NCI-H2196 (cell line): ENCODE measurements around the gene C5orf46.
A peak's percentile ranks its signal among the peaks of the same experiment; 100 is the strongest.

Experiments used
- DNase-seq: peaks from one replicate; lab custom pipeline; 2025; ENCODE audit not compliant: unreplicated experiment; lab: John Stamatoyannopoulos, UW

C5orf46 gene

DNA sequence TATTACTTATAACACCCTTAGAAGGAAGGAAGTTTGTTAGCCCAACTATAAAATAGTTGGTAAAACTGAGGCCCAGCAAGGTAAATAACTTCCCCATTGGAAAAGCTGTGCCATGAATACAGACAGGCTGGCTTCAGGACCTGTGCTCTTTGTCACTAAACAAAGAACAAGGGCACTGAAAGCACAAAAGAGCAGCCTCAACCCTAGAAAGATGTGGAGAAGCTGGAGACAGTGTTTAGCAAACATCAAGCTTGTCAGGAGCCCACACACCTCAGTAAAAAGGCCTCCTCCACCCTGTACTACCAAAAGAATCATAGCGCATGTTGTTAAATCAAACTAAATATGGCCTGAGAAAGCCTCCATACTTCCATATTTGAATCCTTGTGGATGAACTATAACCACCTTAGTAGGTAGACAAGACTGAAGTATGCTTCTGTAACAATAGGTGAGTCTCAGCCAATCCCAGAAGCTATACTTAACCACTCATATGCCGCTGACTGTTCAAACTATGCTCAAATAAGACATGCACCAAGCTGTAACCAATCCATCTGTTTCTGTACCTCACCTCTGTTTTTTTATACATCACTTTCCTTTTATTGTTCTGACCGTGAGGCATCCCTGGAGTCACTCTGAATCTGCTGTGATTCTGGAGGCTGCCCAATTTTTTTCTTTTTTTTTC lies 46.2 kb downstream of the C5orf46 start:
- no peak for DNase-seq

DNA sequence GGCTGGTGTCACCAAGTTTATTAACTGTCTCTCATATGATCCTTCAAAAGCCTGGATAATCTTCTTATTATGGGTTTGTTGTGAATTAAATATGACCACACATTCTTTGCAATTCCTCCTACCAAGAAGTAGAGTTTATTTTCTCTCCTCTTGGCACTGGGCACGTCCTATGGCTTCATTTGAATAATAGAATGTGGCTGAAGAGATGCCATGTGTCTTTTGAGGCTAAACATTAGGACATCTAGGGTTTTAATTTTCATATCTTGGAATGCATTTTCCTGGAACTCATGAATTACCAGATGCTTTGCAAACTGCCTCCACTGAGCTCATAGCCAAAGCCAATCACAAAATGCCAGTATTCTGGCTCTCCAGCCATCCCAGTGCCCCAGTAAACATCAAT lies 47.8 kb downstream of the C5orf46 start:
- no peak for DNase-seq

- DNase-seq: peak; percentile 50
These were observed 48.8 kb downstream of the C5orf46 start for GRCh38 chr5:147857302-147858129.

DNA sequence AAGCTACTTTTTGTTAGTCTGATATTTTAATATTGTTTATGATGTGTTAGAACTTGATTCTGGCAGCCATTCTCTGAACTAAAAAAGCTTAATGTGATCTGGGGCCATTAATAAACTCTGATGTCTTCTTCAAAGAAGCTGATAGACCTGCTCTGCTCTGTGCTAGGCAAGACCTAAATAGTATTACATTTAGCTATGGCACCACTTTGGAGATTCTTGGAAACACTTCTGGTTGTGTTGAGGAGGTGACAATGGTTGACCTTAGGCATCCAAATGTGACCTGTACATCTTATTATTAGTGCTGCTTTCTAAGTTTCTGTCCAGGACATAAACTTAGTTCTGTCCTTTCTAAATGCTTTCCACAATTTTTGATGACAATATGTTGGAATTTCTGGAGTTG lies 49.5 kb downstream of the C5orf46 start:
- no peak for DNase-seq

GRCh38 chr5:147855774-147856069 lies 50.6 kb downstream of the C5orf46 start:
- no peak for DNase-seq

DNA sequence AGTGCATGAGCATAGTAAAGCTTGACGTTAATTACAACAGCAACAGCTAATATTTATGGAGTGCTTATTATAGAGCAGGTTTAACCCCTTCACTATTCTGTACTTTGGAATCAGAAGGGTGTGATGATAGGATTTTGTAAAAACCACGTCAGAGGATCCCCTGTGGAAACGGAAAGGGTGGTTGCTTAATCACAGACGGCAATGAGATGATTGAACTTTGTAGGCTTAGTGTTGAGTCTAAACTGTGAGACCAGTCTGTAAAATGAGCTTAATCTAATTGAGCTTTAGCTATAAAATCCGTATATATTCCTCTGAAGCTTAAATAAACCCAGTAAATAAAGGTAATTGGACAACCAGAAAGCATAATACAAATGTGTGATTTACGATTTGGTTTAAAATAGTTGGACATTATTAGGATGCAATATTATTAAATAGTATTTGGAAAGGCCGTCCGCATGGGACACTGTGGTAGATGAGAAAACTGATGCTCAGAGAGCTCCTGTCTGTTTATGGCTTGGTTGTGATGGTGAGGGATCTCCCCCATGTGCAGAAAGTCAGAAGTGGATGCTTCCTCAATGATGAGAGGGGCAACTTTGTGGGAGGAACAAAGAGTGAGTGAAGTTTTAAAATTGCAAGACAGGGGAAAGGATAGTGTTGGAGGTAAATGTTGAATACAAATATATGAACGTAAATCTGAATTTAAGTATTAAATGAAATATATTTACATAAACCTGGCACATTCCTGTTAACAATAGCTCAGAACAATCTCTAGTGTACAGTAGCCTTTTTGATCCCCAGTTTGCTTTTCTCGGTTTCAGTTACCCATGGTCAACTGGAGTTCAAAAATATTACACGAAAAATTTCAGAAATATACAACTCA lies 51.2 kb downstream of the C5orf46 start:
- no peak for DNase-seq

DNA sequence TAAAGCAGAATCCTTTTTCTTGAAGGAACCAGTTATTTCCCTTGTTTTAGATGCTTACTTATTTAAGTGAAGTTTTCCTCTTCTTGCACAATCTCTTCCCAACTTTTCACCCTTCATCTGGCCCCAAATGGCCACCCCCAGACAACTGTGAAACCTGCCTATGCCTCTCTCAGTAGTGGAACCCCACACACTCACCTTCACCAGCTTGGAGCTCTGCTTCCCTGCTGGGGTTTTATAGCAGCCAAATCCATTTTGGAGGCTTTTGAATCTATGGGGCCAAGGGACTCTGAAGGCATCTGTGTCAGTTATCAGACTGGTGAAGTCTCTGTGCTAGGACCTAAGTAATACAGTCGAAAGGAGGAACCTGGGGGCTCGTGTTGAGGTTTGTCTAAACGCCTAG lies 52.0 kb downstream of the C5orf46 start:
- DNase-seq: no peak

DNA sequence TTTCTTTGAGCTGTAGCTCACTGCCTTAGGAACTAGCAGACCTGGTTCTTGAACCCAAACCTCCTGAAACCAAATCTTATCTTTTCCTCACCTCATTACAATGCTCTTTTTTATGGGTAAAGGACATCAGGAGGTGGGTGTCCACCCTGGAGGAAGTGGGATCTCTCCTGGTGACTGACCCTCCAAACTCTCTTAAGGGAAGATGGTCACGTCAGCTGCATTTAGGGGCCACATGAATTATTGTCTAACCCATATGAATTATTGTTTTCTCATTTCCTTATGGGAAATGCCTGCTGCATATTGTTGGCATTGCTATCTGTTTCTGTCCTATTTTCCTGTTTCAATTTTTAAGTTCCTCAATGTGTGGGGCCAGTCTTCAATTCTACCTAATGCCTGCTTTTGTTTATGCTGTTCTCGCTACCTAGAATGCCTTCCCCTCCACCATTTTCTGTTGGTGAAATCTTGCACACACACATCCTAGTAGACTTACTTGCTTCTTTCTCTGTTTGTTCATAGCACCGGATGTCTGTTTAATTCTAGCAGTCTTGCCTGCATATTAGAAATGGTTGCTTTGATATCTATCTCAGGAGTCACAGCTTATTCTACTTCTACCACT lies 52.9 kb downstream of the C5orf46 start:
- DNase-seq: no peak

GRCh38 chr5:147852365-147852764 lies 54.0 kb downstream of the C5orf46 start:
- no peak for DNase-seq

- no peak for DNase-seq
These were observed 54.8 kb downstream of the C5orf46 start for GRCh38 chr5:147851578-147851977.

DNA sequence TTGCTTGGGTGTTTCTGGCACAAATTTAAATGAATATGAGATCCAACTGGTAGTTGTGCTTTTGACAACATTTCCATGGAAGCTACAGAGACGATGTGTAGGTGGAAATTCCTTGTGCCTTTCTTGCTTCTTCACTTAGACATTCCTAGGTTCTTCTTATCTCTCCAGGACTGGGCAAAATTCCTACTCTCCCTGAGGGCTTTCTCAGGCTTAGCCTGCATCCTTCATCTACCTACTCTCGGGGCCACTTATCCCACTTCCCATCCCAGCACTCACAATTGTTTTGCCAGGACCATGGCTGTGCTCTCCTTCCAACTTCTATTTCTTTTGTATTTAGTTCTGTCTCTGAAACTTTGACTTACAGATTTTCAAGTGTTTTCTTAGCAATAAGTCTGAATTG lies 57.1 kb downstream of the C5orf46 start:
- no peak for DNase-seq

- no peak for DNase-seq
These were observed 60.7 kb downstream of the C5orf46 start for GRCh38 chr5:147845618-147846017.

- no peak for DNase-seq
These were observed 61.5 kb downstream of the C5orf46 start for GRCh38 chr5:147844846-147845245.

DNA sequence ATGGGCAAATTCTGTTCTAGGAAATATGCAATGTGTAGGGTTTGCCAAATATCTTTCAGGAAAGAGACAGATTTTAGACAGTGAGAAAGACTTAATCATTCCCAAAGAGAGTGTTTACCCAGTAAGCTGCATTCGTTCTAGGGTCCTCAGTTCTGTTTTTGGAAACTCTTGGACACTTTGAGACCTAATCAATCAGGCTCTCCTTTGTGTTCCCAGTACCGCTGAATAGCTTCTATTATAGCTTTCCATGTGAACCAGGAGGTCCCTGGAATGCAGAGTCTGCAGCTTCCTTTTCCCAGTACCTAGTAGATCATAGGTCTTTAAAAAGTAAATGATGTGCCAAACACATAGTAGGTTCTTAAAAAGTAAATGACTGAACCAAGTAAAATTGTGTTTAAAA lies 63.5 kb downstream of the C5orf46 start:
- no peak for DNase-seq
